GM18526 (cell line): ENCODE data around the gene RADIL.

ENCODE experiments used
- POLR2A ChIP-seq: IDR thresholded peaks from 3 replicates; pipeline ENCODE4 v1.6.1; 2011; ENCODE audit not compliant: insufficient read length; ENCODE audit errors: extremely low read depth

Gene RADIL

DNA sequence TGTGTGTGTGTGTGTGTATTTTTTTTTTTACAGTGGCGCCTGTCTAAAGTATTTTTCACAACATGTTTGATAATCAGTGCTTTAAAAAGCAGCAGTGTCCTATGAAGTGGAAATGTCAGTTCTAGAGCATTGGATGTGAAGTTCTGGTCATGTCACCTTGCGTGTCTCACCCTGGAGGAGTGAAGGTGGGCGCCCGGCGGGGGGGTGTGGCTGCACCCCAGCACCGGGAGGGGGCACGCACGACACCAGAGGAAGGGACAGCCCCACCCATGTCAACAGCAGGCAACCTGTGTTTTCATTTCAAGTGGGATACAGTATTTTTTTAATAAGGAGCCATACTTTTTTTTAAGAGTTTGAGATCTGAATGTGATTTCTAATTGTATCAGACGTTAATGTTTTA, 112.6 kb downstream of the RADIL start:
- no peak for TF ChIP-seq POLR2A

DNA sequence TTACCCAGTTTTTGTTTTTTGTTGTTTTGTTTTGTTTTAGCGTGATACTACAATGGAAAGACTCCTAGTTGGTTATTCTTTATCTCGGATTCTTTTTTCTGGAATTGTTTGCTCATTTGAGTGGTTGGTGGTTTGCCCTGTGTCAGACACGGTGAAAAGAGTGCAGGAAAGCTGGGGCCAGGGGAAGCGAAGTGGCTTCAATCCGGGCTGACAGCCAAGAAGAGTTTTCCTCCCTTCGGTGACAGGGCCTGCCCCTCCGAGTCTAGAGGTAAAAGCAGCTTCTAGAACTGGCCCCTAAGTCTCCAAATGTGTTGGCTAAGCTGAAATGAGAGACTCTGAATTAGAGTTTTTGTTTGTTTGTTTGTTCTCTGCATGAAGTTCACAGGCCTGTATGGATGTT, 113.8 kb downstream of the RADIL start:
- no peak for TF ChIP-seq POLR2A

DNA sequence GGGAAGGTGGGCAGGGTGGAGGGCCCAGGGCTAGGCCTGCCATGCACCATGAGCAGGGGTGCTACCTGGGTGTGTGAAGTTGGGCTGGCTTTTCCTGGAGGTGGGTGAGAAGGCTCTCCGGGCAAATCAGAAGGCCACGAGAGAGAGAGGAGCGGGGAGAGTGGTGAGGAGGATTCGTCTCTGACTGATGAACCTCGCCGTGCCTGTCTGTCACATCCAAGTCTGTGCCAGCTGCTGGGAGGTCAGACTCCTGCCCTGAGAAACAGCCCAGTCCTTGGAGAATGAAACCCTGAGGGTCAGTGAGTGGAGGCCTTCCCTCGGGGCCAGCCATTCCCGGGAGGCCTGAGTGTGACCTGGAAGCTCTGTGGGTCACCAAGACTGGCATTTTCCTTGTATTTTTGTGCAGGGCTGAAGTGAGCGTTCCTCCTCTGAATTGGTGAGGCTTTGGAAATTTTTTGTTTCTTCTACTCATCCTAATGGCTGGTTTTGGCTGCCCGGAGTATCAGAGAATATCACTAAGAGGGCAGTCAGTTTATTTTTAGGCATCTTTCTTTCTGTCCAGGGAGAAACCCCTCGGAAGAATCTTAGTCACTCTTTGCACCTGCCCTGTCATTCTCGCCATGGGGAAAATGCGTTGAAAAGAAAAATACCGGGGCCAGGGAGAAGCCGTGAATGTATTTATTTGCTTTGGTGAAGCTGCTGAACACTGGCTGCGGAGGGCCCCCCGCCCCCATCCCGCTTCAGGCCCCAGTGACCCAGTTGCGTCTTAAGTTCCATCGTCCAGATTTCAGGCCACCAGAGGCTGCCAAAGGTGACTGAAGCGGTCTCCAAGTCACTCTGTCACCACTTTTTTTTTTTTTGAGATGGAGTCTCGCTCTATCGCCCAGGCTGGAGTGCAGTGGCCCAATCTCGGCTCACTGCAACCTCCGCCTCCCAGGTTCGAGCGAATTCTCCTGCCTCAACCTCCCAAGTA, 114.6 kb downstream of the RADIL start:
- no peak for TF ChIP-seq POLR2A

DNA sequence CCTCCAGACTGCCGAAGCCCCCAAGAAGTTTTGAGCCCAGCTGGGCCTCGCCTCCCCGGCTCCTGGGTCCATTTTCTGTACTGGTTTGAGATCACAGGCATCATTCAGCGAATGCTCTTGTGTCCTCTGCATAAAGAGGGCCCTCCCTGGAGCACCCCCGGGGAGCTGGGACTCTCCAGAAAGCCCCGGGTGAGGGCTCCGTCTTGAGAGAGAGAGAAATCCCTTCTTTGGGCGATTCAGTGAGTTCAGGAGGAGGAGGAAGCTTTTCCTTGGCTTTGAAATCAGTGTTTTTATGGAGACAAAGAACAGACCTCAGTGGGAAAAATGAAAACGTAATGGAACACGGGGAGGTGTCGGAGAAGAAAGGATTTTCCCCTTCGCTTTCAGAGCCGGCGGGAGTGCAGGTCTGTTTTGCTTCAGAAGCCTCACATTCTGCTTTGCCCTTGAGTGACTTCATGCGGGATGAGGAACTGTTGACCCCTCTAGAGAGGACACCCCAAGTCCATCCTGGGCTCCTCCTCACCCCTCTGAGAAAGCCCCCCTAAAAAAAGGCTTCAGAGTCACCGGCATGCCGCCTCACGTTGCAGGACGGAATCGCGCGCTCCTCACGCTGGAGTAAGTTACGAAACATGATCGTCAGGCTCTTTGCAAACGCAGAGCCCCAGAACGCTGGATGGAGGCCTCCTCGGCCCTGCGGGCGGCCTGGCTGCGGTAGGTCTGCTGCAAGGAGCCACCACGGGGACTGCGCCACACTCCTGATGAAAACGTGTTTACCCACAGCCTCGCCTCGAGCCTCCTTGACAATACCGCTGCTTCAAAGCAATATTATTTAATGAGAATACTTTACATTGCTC, 116.6 kb downstream of the RADIL start:
- no peak for TF ChIP-seq POLR2A

GRCh38 chr7:4765776-4766490, 117.6 kb downstream of the RADIL start:
- no peak for TF ChIP-seq POLR2A

- no peak for TF ChIP-seq POLR2A
Observed at GRCh38 chr7:4764402-4765007, 119.0 kb downstream of the RADIL start.

DNA sequence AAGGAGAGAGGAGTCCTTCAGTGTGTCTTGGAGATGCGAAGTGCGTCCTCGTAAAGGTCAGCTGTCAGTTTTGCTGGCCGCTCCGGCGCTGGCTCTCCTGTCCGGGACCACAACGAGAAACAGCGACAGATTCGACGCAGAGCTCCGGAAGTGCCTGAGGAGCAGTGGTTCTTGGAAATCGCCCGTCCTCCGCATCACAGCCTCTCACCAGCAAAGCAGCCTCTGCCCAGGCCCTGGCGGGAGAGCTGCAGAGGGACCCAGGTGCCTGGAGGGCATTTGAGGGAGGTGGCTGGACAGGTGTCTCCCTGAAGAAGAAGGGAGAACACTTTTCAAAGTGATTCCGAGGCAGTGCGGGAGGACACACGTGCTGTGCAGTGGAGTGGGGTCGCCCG, 119.7 kb downstream of the RADIL start:
- no peak for TF ChIP-seq POLR2A

GRCh38 chr7:4763091-4763793, 120.3 kb downstream of the RADIL start:
- no peak for TF ChIP-seq POLR2A

GRCh38 chr7:4762121-4763055, 121.1 kb downstream of the RADIL start:
- no peak for TF ChIP-seq POLR2A

- TF ChIP-seq POLR2A = no peak
Observed at GRCh38 chr7:4760952-4761351, 122.6 kb downstream of the RADIL start.

GRCh38 chr7:4759211-4759610, 124.3 kb downstream of the RADIL start:
- no peak for TF ChIP-seq POLR2A

GRCh38 chr7:4758791-4759190, 124.7 kb downstream of the RADIL start:
- no peak for TF ChIP-seq POLR2A

DNA sequence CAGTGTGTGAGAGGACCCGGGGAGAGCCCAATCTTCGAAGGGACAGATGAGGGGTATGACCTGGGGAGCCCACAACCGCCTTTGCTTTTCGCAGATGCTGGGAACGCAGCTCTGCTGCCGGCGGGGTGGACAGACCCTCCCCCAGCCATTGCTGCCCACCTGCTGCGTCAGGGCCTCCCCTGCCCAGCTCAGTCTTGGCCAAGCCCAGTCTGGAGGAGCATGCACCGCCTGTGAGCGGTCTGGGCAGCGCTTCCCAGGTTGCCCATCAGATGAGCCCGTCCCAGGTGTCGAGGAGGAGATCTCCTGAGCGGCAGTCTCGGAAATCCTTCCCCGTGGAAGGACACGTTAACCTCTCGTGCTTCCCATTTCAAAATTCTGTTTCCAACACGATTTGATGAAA, 125.4 kb downstream of the RADIL start:
- no peak for TF ChIP-seq POLR2A
